Measurements from ENCODE around the gene CLMN.
"Not testable (repeated sequence)": the region's sequence is repeated elsewhere in the genome, so short reads cannot be mapped to it uniquely, and the experiment has no call there.

The CLMN gene

GRCh38 chr14:95291859-95292542, 27.7 kb downstream of the CLMN start:
- in situ Hi-C loops (cut with HindIII; ENCODE audit: low pct_unique_long_range_greater_than_20kb, low sequenced_read_pairs) = no loop called here
- peak in 1 of 2 experiments; percentile 81 for DNase-seq (ENCODE audit: low read depth in 1 of 2, low spot score in 1 of 2)
- no peak for TF ChIP-seq JUND (IDR thresholded peaks at IDR 0.05; ENCODE audit: low read depth)

GRCh38 chr14:95290871-95291431, 28.8 kb downstream of the CLMN start:
- in situ Hi-C loops (cut with HindIII; ENCODE audit: low pct_unique_long_range_greater_than_20kb, low sequenced_read_pairs) = no loop called here
- DNase-seq (ENCODE audit: low read depth in 1 of 2, low spot score in 1 of 2) = peak in 1 of 2 experiments; percentile 78

GRCh38 chr14:95290021-95290420, 29.7 kb downstream of the CLMN start:
- no peak for TF ChIP-seq JUND (IDR thresholded peaks at IDR 0.05; ENCODE audit: low read depth)

More at GRCh38 chr14:95290871-95291431, 28.8 kb downstream of the CLMN start:
- TF ChIP-seq JUND (IDR thresholded peaks at IDR 0.05; ENCODE audit: low read depth) = no peak

GRCh38 chr14:95289323-95290010, 30.2 kb downstream of the CLMN start:
- DNase-seq (ENCODE audit: low read depth in 1 of 2, low spot score in 1 of 2) = no peak
- no peak for TF ChIP-seq JUND (IDR thresholded peaks at IDR 0.05; ENCODE audit: low read depth)
- in situ Hi-C loops (cut with HindIII; ENCODE audit: low pct_unique_long_range_greater_than_20kb, low sequenced_read_pairs) = no loop called here

More at GRCh38 chr14:95290021-95290420, 29.7 kb downstream of the CLMN start:
- DNase-seq (ENCODE audit: low read depth in 1 of 2, low spot score in 1 of 2) = no peak
- in situ Hi-C loops (cut with HindIII; ENCODE audit: low pct_unique_long_range_greater_than_20kb, low sequenced_read_pairs) = no loop called here

- DNase-seq (ENCODE audit: low read depth in 1 of 2, low spot score in 1 of 2) = no peak
- in situ Hi-C loops (cut with HindIII; ENCODE audit: low pct_unique_long_range_greater_than_20kb, low sequenced_read_pairs) = no loop called here
- TF ChIP-seq JUND (IDR thresholded peaks at IDR 0.05; ENCODE audit: low read depth) = no peak
Measured at GRCh38 chr14:95288672-95289322, 30.9 kb downstream of the CLMN start.

GRCh38 chr14:95287176-95287754, 32.4 kb downstream of the CLMN start:
- TF ChIP-seq JUND (IDR thresholded peaks at IDR 0.05; ENCODE audit: low read depth) = no peak
- no peak for DNase-seq (ENCODE audit: low read depth in 1 of 2, low spot score in 1 of 2)
- in situ Hi-C loops (cut with HindIII; ENCODE audit: low pct_unique_long_range_greater_than_20kb, low sequenced_read_pairs) = no loop called here

- no peak for DNase-seq (ENCODE audit: low read depth in 1 of 2, low spot score in 1 of 2)
- no peak for TF ChIP-seq JUND (IDR thresholded peaks at IDR 0.05; ENCODE audit: low read depth)
- in situ Hi-C loops (cut with HindIII; ENCODE audit: low pct_unique_long_range_greater_than_20kb, low sequenced_read_pairs) = no loop called here
Measured at GRCh38 chr14:95286645-95287044, 33.1 kb downstream of the CLMN start.

GRCh38 chr14:95285566-95285965, 34.1 kb downstream of the CLMN start:
- in situ Hi-C loops (cut with HindIII; ENCODE audit: low pct_unique_long_range_greater_than_20kb, low sequenced_read_pairs) = no loop called here
- TF ChIP-seq JUND (IDR thresholded peaks at IDR 0.05; ENCODE audit: low read depth) = no peak
- no peak for DNase-seq (ENCODE audit: low read depth in 1 of 2, low spot score in 1 of 2)

GRCh38 chr14:95283802-95284201, 35.9 kb downstream of the CLMN start:
- in situ Hi-C loops (cut with HindIII; ENCODE audit: low pct_unique_long_range_greater_than_20kb, low sequenced_read_pairs); DNase-seq (ENCODE audit: low read depth in 1 of 2, low spot score in 1 of 2): not testable (repeated sequence)

GRCh38 chr14:95282986-95283380, 36.7 kb downstream of the CLMN start:
- in situ Hi-C loops (cut with HindIII; ENCODE audit: low pct_unique_long_range_greater_than_20kb, low sequenced_read_pairs); DNase-seq (ENCODE audit: low read depth in 1 of 2, low spot score in 1 of 2): not testable (repeated sequence)

- in situ Hi-C loops (cut with HindIII; ENCODE audit: low pct_unique_long_range_greater_than_20kb, low sequenced_read_pairs) = no loop called here
- no peak for TF ChIP-seq JUND (IDR thresholded peaks at IDR 0.05; ENCODE audit: low read depth)
- no peak for DNase-seq (ENCODE audit: low read depth in 1 of 2, low spot score in 1 of 2)
Measured at GRCh38 chr14:95282354-95282985, 37.2 kb downstream of the CLMN start.

GRCh38 chr14:95281560-95282176, 38.0 kb downstream of the CLMN start:
- in situ Hi-C loops (cut with HindIII; ENCODE audit: low pct_unique_long_range_greater_than_20kb, low sequenced_read_pairs) = no loop called here
- DNase-seq (ENCODE audit: low read depth in 1 of 2, low spot score in 1 of 2) = no peak
- no peak for TF ChIP-seq JUND (IDR thresholded peaks at IDR 0.05; ENCODE audit: low read depth)

Data from T47D (cell line).